Loucy (cell line): ENCODE results near the gene TBX1.

Source experiments
- H2AFZ ChIP-seq: fragments of 200-600 bp; sonication (generic); 2 replicates; pipeline ENCODE4 v1.6.0; 2016; ENCODE audit warnings: antibody characterized with exemption, mild to moderate bottlenecking, low read length, moderate library complexity
- H3F3A ChIP-seq: fragments of 200-600 bp; 2 replicates; pipeline ENCODE4 v1.6.0; 2016; ENCODE audit warnings: antibody characterized with exemption, low read depth, mild to moderate bottlenecking
- H3K27me3 ChIP-seq: fragments of 200-600 bp; sonication (generic); 2 replicates; pipeline ENCODE4 v1.6.1; 2014; ENCODE audit warnings: low read length, mild to moderate bottlenecking; ENCODE audit not compliant: insufficient read depth, poor library complexity, severe bottlenecking
- H3K36me3 ChIP-seq: fragments of 200-600 bp; sonication (generic); 2 replicates; pipeline ENCODE4 v1.6.1; 2016; ENCODE audit warnings: low read length; ENCODE audit not compliant: insufficient read depth
- H3K4me1 ChIP-seq: fragments of 200-600 bp; sonication (generic); 2 replicates; pipeline ENCODE4 v1.5.1; 2014; ENCODE audit warnings: low read length, mild to moderate bottlenecking; ENCODE audit not compliant: insufficient read depth, poor library complexity, severe bottlenecking
- H3K4me2 ChIP-seq: fragments of 200-600 bp; sonication (generic); 2 replicates; pipeline ENCODE4 v1.6.0; 2014; ENCODE audit warnings: antibody characterized with exemption, low read length, low read depth, mild to moderate bottlenecking; ENCODE audit not compliant: poor library complexity, severe bottlenecking
- H3K4me3 ChIP-seq: fragments of 200-600 bp; sonication (generic); 2 replicates; pipeline ENCODE4 v1.5.1; 2014; ENCODE audit warnings: low read length, mild to moderate bottlenecking, mixed read lengths; ENCODE audit not compliant: poor library complexity, severe bottlenecking
- H3K79me2 ChIP-seq: fragments of 200-600 bp; sonication (generic); 2 replicates; pipeline ENCODE4 v1.6.1; 2014; ENCODE audit warnings: low read length; ENCODE audit not compliant: insufficient read depth
- H3K9ac ChIP-seq: fragments of 200-600 bp; sonication (generic); 2 replicates; pipeline ENCODE4 v1.6.0; 2014; ENCODE audit warnings: mild to moderate bottlenecking, low read depth, low read length, moderate library complexity; ENCODE audit not compliant: poor library complexity, severe bottlenecking
- H3K9me2 ChIP-seq: fragments of 200-600 bp; sonication (generic); replicated peaks from 2 replicates; pipeline ENCODE4 v1.6.1; 2016; ENCODE audit warnings: low read depth, low read length, mixed read lengths
- H3K9me3 ChIP-seq: fragments of 200-600 bp; sonication (generic); 2 replicates; pipeline ENCODE4 v1.6.1; 2014; ENCODE audit warnings: mild to moderate bottlenecking, antibody characterized with exemption, low read length, low read depth; ENCODE audit not compliant: insufficient read depth
- H4K20me1 ChIP-seq: fragments of 200-600 bp; sonication (generic); 2 replicates; pipeline ENCODE4 v1.6.0; 2014; ENCODE audit warnings: antibody characterized with exemption, low read length, mild to moderate bottlenecking; ENCODE audit not compliant: insufficient read depth, poor library complexity, severe bottlenecking
- EZH2phosphoT487 ChIP-seq: fragments of 200-600 bp; IDR thresholded peaks from 2 replicates; pipeline ENCODE4 v1.6.1; 2018; ENCODE audit warnings: antibody characterized with exemption, mild to moderate bottlenecking, moderate library complexity, borderline replicate concordance
- TF ChIP-seq, protein P1 (sequence below): fragments of 200-600 bp; sonication (generic); conservative IDR thresholded peaks from 2 replicates; pipeline ENCODE4 v1.5.1; 2014; ENCODE audit warnings: mild to moderate bottlenecking, antibody characterized with exemption, low read length

TBX1 gene

DNA sequence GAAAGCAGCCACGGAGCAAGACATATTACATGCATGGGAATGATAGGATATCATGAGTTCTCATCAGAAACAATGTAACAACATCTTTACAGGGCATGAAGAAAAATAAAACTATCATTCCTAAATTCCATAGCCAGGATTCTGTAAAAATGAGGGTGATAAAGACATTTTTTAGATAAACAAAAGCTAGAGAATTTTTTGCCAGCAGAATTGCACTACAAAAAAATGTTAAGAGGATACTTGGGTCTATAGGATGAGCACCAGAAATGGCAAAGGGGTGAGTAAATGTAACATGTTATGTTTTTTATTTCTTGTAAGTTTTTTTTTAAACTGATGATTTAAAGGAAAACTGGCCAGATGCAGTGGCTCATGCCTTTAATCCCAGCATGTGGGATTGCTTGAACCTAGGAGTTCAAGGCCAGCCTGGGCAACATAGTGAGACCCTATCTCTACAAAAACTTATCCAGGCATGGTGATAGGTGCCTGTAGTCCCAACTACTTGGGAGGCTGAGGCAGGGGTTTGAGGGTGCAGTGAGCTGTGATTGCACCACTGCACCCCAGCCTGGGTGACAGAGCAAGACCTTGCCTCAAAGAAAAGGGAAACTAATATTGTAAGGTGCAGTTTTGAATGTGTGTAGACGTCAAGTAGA, 33.2 kb downstream of the TBX1 start:
- no peaks in the 10 kb centered on the region for H3K36me3 ChIP-seq
- no peaks in the 10 kb centered on the region for H3K79me2 ChIP-seq
- no peak overlapping the region for H3K4me2 ChIP-seq
- no peaks in the 10 kb centered on the region for H3K27me3 ChIP-seq
- no peaks in the 10 kb centered on the region for H3K9me3 ChIP-seq
- H4K20me1 ChIP-seq = no peaks in the 10 kb centered on the region
- H3K4me1 ChIP-seq = no peaks in the 10 kb centered on the region
- TF ChIP-seq, protein P1, sequence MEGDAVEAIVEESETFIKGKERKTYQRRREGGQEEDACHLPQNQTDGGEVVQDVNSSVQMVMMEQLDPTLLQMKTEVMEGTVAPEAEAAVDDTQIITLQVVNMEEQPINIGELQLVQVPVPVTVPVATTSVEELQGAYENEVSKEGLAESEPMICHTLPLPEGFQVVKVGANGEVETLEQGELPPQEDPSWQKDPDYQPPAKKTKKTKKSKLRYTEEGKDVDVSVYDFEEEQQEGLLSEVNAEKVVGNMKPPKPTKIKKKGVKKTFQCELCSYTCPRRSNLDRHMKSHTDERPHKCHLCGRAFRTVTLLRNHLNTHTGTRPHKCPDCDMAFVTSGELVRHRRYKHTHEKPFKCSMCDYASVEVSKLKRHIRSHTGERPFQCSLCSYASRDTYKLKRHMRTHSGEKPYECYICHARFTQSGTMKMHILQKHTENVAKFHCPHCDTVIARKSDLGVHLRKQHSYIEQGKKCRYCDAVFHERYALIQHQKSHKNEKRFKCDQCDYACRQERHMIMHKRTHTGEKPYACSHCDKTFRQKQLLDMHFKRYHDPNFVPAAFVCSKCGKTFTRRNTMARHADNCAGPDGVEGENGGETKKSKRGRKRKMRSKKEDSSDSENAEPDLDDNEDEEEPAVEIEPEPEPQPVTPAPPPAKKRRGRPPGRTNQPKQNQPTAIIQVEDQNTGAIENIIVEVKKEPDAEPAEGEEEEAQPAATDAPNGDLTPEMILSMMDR = no peak
- no peak for TF ChIP-seq EZH2phosphoT487
- H2AFZ ChIP-seq = no peak overlapping the region
- no peaks in the 10 kb centered on the region for H3K9me2 ChIP-seq
- no peak overlapping the region for H3K9ac ChIP-seq
- no peaks in the 10 kb centered on the region for H3F3A ChIP-seq
- no peak overlapping the region for H3K4me3 ChIP-seq

DNA sequence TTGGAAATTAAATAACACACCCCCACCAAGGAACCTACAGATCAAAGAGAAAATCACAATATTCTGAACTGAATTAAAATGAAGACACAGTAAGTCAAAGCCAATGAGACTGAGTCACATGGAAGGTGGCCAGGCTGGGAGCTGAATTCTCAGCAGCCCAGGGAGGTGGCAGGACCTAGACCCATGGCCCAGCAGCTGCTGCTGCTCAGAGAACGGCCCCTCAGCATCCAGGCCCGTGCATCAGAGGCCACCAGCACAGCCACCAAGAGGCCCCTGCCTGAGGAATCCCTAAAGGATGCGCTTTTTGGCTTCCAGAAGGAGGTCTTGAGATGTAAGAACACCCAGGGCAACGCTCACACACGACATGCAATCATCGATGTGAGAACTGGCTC, 35.0 kb downstream of the TBX1 start:
- H3K4me2 ChIP-seq = no peak overlapping the region
- no peak overlapping the region for H3K4me3 ChIP-seq
- TF ChIP-seq EZH2phosphoT487 = no peak
- H4K20me1 ChIP-seq = no peaks in the 10 kb centered on the region
- H3K36me3 ChIP-seq = no peaks in the 10 kb centered on the region
- no peaks in the 10 kb centered on the region for H3F3A ChIP-seq
- H3K9me2 ChIP-seq = no peaks in the 10 kb centered on the region
- no peak overlapping the region for H2AFZ ChIP-seq
- H3K9ac ChIP-seq = no peak overlapping the region
- H3K27me3 ChIP-seq = no peaks in the 10 kb centered on the region
- no peaks in the 10 kb centered on the region for H3K79me2 ChIP-seq
- H3K9me3 ChIP-seq = no peaks in the 10 kb centered on the region
- H3K4me1 ChIP-seq = no peaks in the 10 kb centered on the region

DNA sequence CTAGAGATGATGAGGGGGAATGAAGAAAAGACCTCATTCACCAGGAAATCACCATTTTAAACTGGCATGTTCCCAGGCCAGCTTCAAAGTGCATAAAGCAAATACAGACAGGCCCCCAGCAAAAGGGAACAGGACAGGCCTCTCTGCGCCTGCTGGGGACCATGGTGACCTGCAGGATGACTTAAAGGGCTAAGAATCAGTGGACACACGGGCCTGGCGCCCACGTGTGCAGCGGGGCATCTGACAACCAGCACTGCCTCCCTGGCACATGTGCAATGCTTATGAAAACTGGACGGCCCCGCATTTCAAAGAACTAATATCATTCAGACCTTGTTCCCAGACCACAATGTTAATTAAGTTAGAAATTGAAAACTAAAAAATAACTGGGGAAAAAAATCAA, 35.6 kb downstream of the TBX1 start:
- TF ChIP-seq, protein P1 = no peak
- no peak for TF ChIP-seq EZH2phosphoT487
- H3K9me2 ChIP-seq = no peaks in the 10 kb centered on the region
- H3K4me3 ChIP-seq = no peak overlapping the region
- H3K4me1 ChIP-seq = no peaks in the 10 kb centered on the region
- no peaks in the 10 kb centered on the region for H4K20me1 ChIP-seq
- no peaks in the 10 kb centered on the region for H3K27me3 ChIP-seq
- H3K36me3 ChIP-seq = no peaks in the 10 kb centered on the region
- no peaks in the 10 kb centered on the region for H3K79me2 ChIP-seq
- H3K9ac ChIP-seq = no peak overlapping the region
- no peak overlapping the region for H3K4me2 ChIP-seq
- no peaks in the 10 kb centered on the region for H3K9me3 ChIP-seq
- H3F3A ChIP-seq = no peaks in the 10 kb centered on the region
- no peak overlapping the region for H2AFZ ChIP-seq
